Endothelial cell of umbilical vein (primary cell): ENCODE results near the gene L3MBTL3. TPM values are rescaled to one million over a fixed set of nuclear protein-coding genes. Genes with fewer than 3 reads are reported as not detected.

ENCODE experiments used
- BruUV-seq: library from RNA; stranded (reverse); fragments of 400-500 nt; replicated peaks from 2 replicates; lab custom pipeline; 2021; lab: Mats Ljungman, UMichigan
- CTCF ChIA-PET: fragments of 300-600, 350-600 bp; sonication (Branson Sonifier 250); formaldehyde crosslinking; loops from one replicate; lab custom pipeline; 2021; ENCODE audit warnings: antibody characterized with exemption, inconsistent platforms; lab: Charles Lee
- POLR2A ChIA-PET: fragments of 300-600, 350-600 bp; sonication (Branson Sonifier 250); formaldehyde crosslinking; loops from one replicate; lab custom pipeline; 2021; ENCODE audit warnings: antibody characterized with exemption, inconsistent platforms; lab: Charles Lee
- DNase-seq: peaks from one replicate; pipeline ENCODE4 v3.0.0-alpha.2; 2011; ENCODE audit warnings: low read depth, low spot score
- FAIRE-seq: peaks from 2 replicates; lab custom pipeline; 2011; peaks lifted over from hg19 to GRCh38; lab: Jason Lieb, UNC
- H2AFZ ChIP-seq: 2 replicates; pipeline ENCODE4 v1.6.0; 2012; ENCODE audit warnings: low read depth, low read length, control low read depth, inconsistent platforms
- H3K27ac ChIP-seq: 2 replicates; pipeline ENCODE4 v1.5.1; 2011; ENCODE audit warnings: low read depth, mild to moderate bottlenecking, control low read depth, low read length, moderate library complexity; ENCODE audit not compliant: insufficient read depth
- H3K27me3 ChIP-seq, 2 experiments: 2 replicates each; pipeline versions ENCODE4 v1.6.0 to v1.6.1; 2011; ENCODE audit warnings: low read length in 2 of 2, mixed read lengths in 1 of 2; ENCODE audit not compliant: control insufficient read depth in 2 of 2, insufficient read depth in 2 of 2
- H3K36me3 ChIP-seq, 2 experiments: 2 replicates in 1 of 2; 3 replicates in 1 of 2; pipeline ENCODE4 v1.5.1; 2011; ENCODE audit warnings: low read length in 2 of 2, mild to moderate bottlenecking in 1 of 2, moderate library complexity in 1 of 2; ENCODE audit not compliant: control insufficient read depth in 2 of 2, insufficient read depth in 2 of 2; ENCODE audit errors: extremely low read depth in 1 of 2
- H3K4me1 ChIP-seq: 3 replicates; pipeline ENCODE4 v1.5.1; 2011; ENCODE audit warnings: mild to moderate bottlenecking, low read length; ENCODE audit not compliant: control insufficient read depth, insufficient read depth; ENCODE audit errors: extremely low read depth
- H3K4me2 ChIP-seq: 2 replicates; pipeline ENCODE4 v1.6.1; 2011; ENCODE audit warnings: low read length, control low read depth, mixed read lengths; ENCODE audit not compliant: insufficient read depth
- H3K4me3 ChIP-seq, 3 experiments: fragments of 200-600 bp in 1 of 3; sonication (generic), shearing (Covaris generic) in 1 of 3; replicated peaks in 1 of 3; 2 replicates each; pipeline ENCODE4 v1.5.1; 2011 to 2016; ENCODE audit warnings: control low read depth in 3 of 3, low read length in 3 of 3, mild to moderate bottlenecking in 2 of 3, inconsistent platforms in 1 of 3, low read depth in 1 of 3, moderate library complexity in 1 of 3; ENCODE audit not compliant: insufficient read depth in 1 of 3
- H3K79me2 ChIP-seq: 2 replicates; pipeline ENCODE4 v1.6.0; 2012; ENCODE audit warnings: low read length, inconsistent platforms; ENCODE audit not compliant: control insufficient read depth, insufficient read depth
- H3K9ac ChIP-seq: replicated peaks from 2 replicates; pipeline ENCODE3; 2011; ENCODE audit warnings: low read length, control low read depth; ENCODE audit not compliant: insufficient read depth; ENCODE audit errors: extremely low read depth
- H3K9me1 ChIP-seq: replicated peaks from 3 replicates; pipeline ENCODE4 v1.6.0; 2011; ENCODE audit warnings: mild to moderate bottlenecking, low read length; ENCODE audit not compliant: control insufficient read depth, insufficient read depth; ENCODE audit errors: extremely low read depth
- H3K9me3 ChIP-seq: replicated peaks from 2 replicates; pipeline ENCODE4 v1.5.1; 2012; ENCODE audit warnings: low read length, inconsistent platforms; ENCODE audit not compliant: control insufficient read depth, insufficient read depth
- H4K20me1 ChIP-seq: replicated peaks from 2 replicates; pipeline ENCODE3; 2011; ENCODE audit warnings: mild to moderate bottlenecking, low read length; ENCODE audit not compliant: control insufficient read depth, insufficient read depth; ENCODE audit errors: extremely low read depth
- EZH2 ChIP-seq: IDR thresholded peaks from 2 replicates; pipeline ENCODE4 v1.6.1; 2012; ENCODE audit warnings: borderline replicate concordance, low read depth, mild to moderate bottlenecking, moderate library complexity, low read length, inconsistent platforms; ENCODE audit not compliant: severe bottlenecking
- FOS ChIP-seq: IDR thresholded peaks from 2 replicates; pipeline ENCODE4 v1.6.1; 2011; ENCODE audit warnings: mild to moderate bottlenecking, low read length, moderate library complexity, borderline replicate concordance; ENCODE audit not compliant: insufficient read depth
- GATA2 ChIP-seq: IDR thresholded peaks from 2 replicates; pipeline ENCODE4 v1.7.0; 2011; ENCODE audit warnings: low read depth, mild to moderate bottlenecking, moderate library complexity, mixed read lengths, low read length; ENCODE audit not compliant: insufficient read length, insufficient read depth
- JUN ChIP-seq: IDR thresholded peaks from 2 replicates; pipeline ENCODE4 v1.6.1; 2011; ENCODE audit warnings: borderline replicate concordance, low read depth; ENCODE audit not compliant: insufficient read length, insufficient read depth
- MYC ChIP-seq: IDR thresholded peaks from one replicate; pipeline ENCODE4 v1.6.1; 2011; ENCODE audit warnings: mild to moderate bottlenecking, low read depth, low read length
- POLR2A ChIP-seq: IDR thresholded peaks from 2 replicates; pipeline ENCODE4 v1.6.1; 2012; ENCODE audit warnings: low read depth, mild to moderate bottlenecking, control low read depth, low read length
- POLR2AphosphoS5 ChIP-seq: IDR thresholded peaks from 2 replicates; pipeline ENCODE4 v1.6.1; 2012; ENCODE audit warnings: low read depth, mild to moderate bottlenecking, control low read depth, low read length, moderate library complexity; ENCODE audit not compliant: insufficient read depth
- dilution Hi-C: fragments of 300-500 bp; cut with MboI; formaldehyde crosslinking; loops from one replicate; pipeline ENCODE4 v1.15.0; 2019; ENCODE audit warnings: low sequenced_read_pairs; ENCODE audit not compliant: extremely low pct_ligation_motif_present
- intact Hi-C: fragments of 100-400 bp; cut with micrococcal nuclease; formaldehyde crosslinking; loops from one replicate; pipeline ENCODE4 v1.10.0; 2022
- polyA plus RNA-seq, 4 experiments: library from polyadenylated mRNA; depleted of rRNA in 3 of 4; stranded (reverse) in 3 of 4; unstranded in 1 of 4; fragments of >200 nt; gene quantifications; 2 replicates each; pipeline versions ENCODE4 v1.2.1 to v1.2.3, GENCODE V29; 2011 to 2012; ENCODE audit warnings: missing spikeins in 1 of 4
- total RNA-seq: library from RNA; stranded (reverse); gene quantifications from 2 replicates; pipeline ENCODE4 v1.2.3, GENCODE V29; 2021
- TF ChIP-seq, protein P1 (sequence below), 2 donors: IDR thresholded peaks; 1 replicate in 1 of 2; 2 replicates in 1 of 2; pipeline ENCODE4 v1.5.1; 2011; ENCODE audit warnings: low read length in 2 of 2, mild to moderate bottlenecking in 2 of 2, moderate library complexity in 2 of 2, control low read depth in 1 of 2, inconsistent platforms in 1 of 2, low read depth in 1 of 2; ENCODE audit not compliant: insufficient read depth in 1 of 2; ENCODE audit errors: extremely low read depth in 1 of 2
- TF ChIP-seq, protein P2 (sequence below): IDR thresholded peaks from 2 replicates; pipeline ENCODE4 v1.6.1; 2011; ENCODE audit not compliant: insufficient read depth, insufficient read length

L3MBTL3 gene
- total and polyA plus RNA-seq, 2 donors (not counting 3 experiments of a cell fraction or from before 2014, with no cell fraction given): 26.5 to 86.1 TPM

DNA sequence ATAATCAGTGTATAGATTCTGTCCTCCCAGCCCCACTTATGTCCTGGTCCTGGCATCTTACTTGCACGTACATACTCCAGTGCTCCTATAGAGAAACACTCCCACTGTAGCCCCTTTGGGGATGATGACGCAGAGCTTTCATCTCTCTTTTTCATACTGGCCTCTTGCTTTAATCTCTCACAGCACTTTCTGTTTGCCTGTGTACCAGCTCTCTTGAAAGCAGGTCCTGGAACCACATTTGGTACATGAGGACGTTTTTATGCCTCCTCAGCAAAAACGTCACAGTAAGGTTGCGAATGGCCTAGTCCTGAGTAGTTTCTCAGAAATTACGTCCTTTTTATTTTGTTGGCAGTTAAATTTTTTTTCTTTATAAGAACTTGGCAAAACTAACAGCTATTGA lies 10.8 kb downstream of the L3MBTL3 start:
- no peaks in the 10 kb centered on the region for H3K9me1 ChIP-seq
- dilution Hi-C loops: no loop called here
- no peak overlapping the region for H2AFZ ChIP-seq
- intact Hi-C loops: no loop called here
- no TSS peak for BruUV-seq
- H3K9me3 ChIP-seq: no peaks in the 10 kb centered on the region
- H3K4me2 ChIP-seq: no peak overlapping the region
- TF ChIP-seq JUN (no peak), POLR2AphosphoS5 (no peak), GATA2 (no peak), FOS (no peak), POLR2A (no peak), EZH2 (no peak), MYC (no peak)
- TF ChIP-seq, protein P1, sequence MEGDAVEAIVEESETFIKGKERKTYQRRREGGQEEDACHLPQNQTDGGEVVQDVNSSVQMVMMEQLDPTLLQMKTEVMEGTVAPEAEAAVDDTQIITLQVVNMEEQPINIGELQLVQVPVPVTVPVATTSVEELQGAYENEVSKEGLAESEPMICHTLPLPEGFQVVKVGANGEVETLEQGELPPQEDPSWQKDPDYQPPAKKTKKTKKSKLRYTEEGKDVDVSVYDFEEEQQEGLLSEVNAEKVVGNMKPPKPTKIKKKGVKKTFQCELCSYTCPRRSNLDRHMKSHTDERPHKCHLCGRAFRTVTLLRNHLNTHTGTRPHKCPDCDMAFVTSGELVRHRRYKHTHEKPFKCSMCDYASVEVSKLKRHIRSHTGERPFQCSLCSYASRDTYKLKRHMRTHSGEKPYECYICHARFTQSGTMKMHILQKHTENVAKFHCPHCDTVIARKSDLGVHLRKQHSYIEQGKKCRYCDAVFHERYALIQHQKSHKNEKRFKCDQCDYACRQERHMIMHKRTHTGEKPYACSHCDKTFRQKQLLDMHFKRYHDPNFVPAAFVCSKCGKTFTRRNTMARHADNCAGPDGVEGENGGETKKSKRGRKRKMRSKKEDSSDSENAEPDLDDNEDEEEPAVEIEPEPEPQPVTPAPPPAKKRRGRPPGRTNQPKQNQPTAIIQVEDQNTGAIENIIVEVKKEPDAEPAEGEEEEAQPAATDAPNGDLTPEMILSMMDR (IDR thresholded peaks at IDR 0.05; ENCODE audit: extremely low read depth in 1 of 2, insufficient read depth in 1 of 2, low read depth in 1 of 2, low read length in 2 of 2): no peak
- TF ChIP-seq, protein P2, sequence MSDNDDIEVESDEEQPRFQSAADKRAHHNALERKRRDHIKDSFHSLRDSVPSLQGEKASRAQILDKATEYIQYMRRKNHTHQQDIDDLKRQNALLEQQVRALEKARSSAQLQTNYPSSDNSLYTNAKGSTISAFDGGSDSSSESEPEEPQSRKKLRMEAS: no peak
- POLR2A ChIA-PET: no interaction called here
- H3K4me1 ChIP-seq: peaks cover 17% of the 10 kb centered on the region
- peaks cover 28% of the 10 kb centered on the region for H4K20me1 ChIP-seq
- no peaks in the 10 kb centered on the region for H3K27me3 ChIP-seq
- DNase-seq: no peak
- no peak for FAIRE-seq
- H3K36me3 ChIP-seq: peaks cover 3 to 15% of the 10 kb centered on the region in 2 experiments
- H3K79me2 ChIP-seq: peaks cover 95% of the 10 kb centered on the region
- no peak overlapping the region for H3K27ac ChIP-seq
- no peak overlapping the region for H3K9ac ChIP-seq
- H3K4me3 ChIP-seq: no peak overlapping the region
- CTCF ChIA-PET: interaction anchor here (1.2 to 1.8 kb wide), 3 partner anchors 8 to 530 kb away, joined by 3 to 8 read pairs (median 4); no protein-coding TSS in a partner anchor
